Measurements from ENCODE around the gene SIK2.

SIK2 gene

GRCh38 chr11:111575740-111576139 lies 26.5 kb upstream of the SIK2 start:
- TF ChIP-seq REST (IDR thresholded peaks at IDR 0.05; ENCODE audit: insufficient read depth in 1 of 2, low read depth in 2 of 2, low read length in 2 of 2): no peak
- no peak for TF ChIP-seq TAF1 (IDR thresholded peaks at IDR 0.05; ENCODE audit: borderline replicate concordance, insufficient read depth, low read length)
- TF ChIP-seq SIN3A (IDR thresholded peaks at IDR 0.05; ENCODE audit: borderline replicate concordance, insufficient read depth, low read length): no peak
- TF ChIP-seq POLR2AphosphoS5 (IDR thresholded peaks at IDR 0.05; ENCODE audit: low read depth, low read length): no peak
- TF ChIP-seq FOXP2 (optimal IDR thresholded peaks at IDR 0.05; ENCODE audit: borderline replicate concordance, extremely low read depth, extremely low read length, insufficient read depth): no peak

GRCh38 chr11:111577821-111578220 lies 24.4 kb upstream of the SIK2 start:
- no peak for TF ChIP-seq POLR2AphosphoS5 (IDR thresholded peaks at IDR 0.05; ENCODE audit: low read depth, low read length)
- no peak for TF ChIP-seq REST (IDR thresholded peaks at IDR 0.05; ENCODE audit: insufficient read depth in 1 of 2, low read depth in 2 of 2, low read length in 2 of 2)
- no peak for TF ChIP-seq SIN3A (IDR thresholded peaks at IDR 0.05; ENCODE audit: borderline replicate concordance, insufficient read depth, low read length)
- no peak for TF ChIP-seq FOXP2 (optimal IDR thresholded peaks at IDR 0.05; ENCODE audit: borderline replicate concordance, extremely low read depth, extremely low read length, insufficient read depth)
- no peak for TF ChIP-seq TAF1 (IDR thresholded peaks at IDR 0.05; ENCODE audit: borderline replicate concordance, insufficient read depth, low read length)

GRCh38 chr11:111581341-111581740 lies 20.9 kb upstream of the SIK2 start:
- TF ChIP-seq FOXP2 (optimal IDR thresholded peaks at IDR 0.05; ENCODE audit: borderline replicate concordance, extremely low read depth, extremely low read length, insufficient read depth) (no peak), REST (IDR thresholded peaks at IDR 0.05; ENCODE audit: insufficient read depth in 1 of 2, low read depth in 2 of 2, low read length in 2 of 2) (no peak), SIN3A (IDR thresholded peaks at IDR 0.05; ENCODE audit: borderline replicate concordance, insufficient read depth, low read length) (no peak), POLR2AphosphoS5 (IDR thresholded peaks at IDR 0.05; ENCODE audit: low read depth, low read length) (no peak), TAF1 (IDR thresholded peaks at IDR 0.05; ENCODE audit: borderline replicate concordance, insufficient read depth, low read length) (no peak)

- no peak for TF ChIP-seq POLR2AphosphoS5 (IDR thresholded peaks at IDR 0.05; ENCODE audit: low read depth, low read length)
- TF ChIP-seq SIN3A (IDR thresholded peaks at IDR 0.05; ENCODE audit: borderline replicate concordance, insufficient read depth, low read length): no peak
- no peak for TF ChIP-seq REST (IDR thresholded peaks at IDR 0.05; ENCODE audit: insufficient read depth in 1 of 2, low read depth in 2 of 2, low read length in 2 of 2)
- no peak for TF ChIP-seq TAF1 (IDR thresholded peaks at IDR 0.05; ENCODE audit: borderline replicate concordance, insufficient read depth, low read length)
- TF ChIP-seq FOXP2 (optimal IDR thresholded peaks at IDR 0.05; ENCODE audit: borderline replicate concordance, extremely low read depth, extremely low read length, insufficient read depth): no peak
Measured at GRCh38 chr11:111582163-111582562, 20.1 kb upstream of the SIK2 start.

- TF ChIP-seq REST (IDR thresholded peaks at IDR 0.05; ENCODE audit: insufficient read depth in 1 of 2, low read depth in 2 of 2, low read length in 2 of 2) (no peak), FOXP2 (optimal IDR thresholded peaks at IDR 0.05; ENCODE audit: borderline replicate concordance, extremely low read depth, extremely low read length, insufficient read depth) (no peak), POLR2AphosphoS5 (IDR thresholded peaks at IDR 0.05; ENCODE audit: low read depth, low read length) (no peak), SIN3A (IDR thresholded peaks at IDR 0.05; ENCODE audit: borderline replicate concordance, insufficient read depth, low read length) (no peak), TAF1 (IDR thresholded peaks at IDR 0.05; ENCODE audit: borderline replicate concordance, insufficient read depth, low read length) (no peak)
Measured at GRCh38 chr11:111582881-111583280, 19.4 kb upstream of the SIK2 start.

Measured in PFSK-1 (cell line).